K562 (cell line): ENCODE measurements around the gene RPUSD2. TPM values are rescaled to one million over a fixed set of nuclear protein-coding genes. Genes with fewer than 3 reads are reported as not detected.

Experiments used
- ATAC-seq: fragments of 200-7000 bp; cut with Tn5 transposase; 3 replicates; pipeline ENCODE4 v1.9.1; 2020; ENCODE audit warnings: moderate library complexity
- BruUV-seq: library from RNA; stranded (reverse); fragments of 400-500 nt; replicated peaks from 2 replicates; lab custom pipeline; 2021; lab: Mats Ljungman, UMichigan
- CTCF ChIA-PET: fragments of 300-600 bp; formaldehyde crosslinking; extraction: SDS; loops from one replicate; lab custom pipeline; 2021; ENCODE audit warnings: low intra/inter-chr PET ratio; lab: Yijun Ruan, JAX
- POLR2A ChIA-PET: fragments of 300-600, 350-650 bp; sonication (Branson Sonifier 250); formaldehyde crosslinking; extraction: SDS; loops from one replicate; lab custom pipeline; 2021; ENCODE audit warnings: antibody characterized with exemption, inconsistent platforms; lab: Yijun Ruan, JAX
- DNase-seq, 4 experiments: peaks; one replicate each; pipeline versions ENCODE4 v3.0.0 to v3.0.0-alpha.2; 2011 to 2018; ENCODE audit warnings: low spot score in 3 of 4, mixed read lengths in 3 of 4; ENCODE audit errors: extremely low read depth in 1 of 4
- FAIRE-seq: peaks from 2 replicates; lab custom pipeline; 2011; peaks lifted over from hg19 to GRCh38; lab: Jason Lieb, UNC
- H2AFZ ChIP-seq: 2 replicates; pipeline ENCODE4 v1.6.0; 2011; ENCODE audit warnings: low read depth, low read length, control low read depth, inconsistent platforms
- H3K27ac ChIP-seq: fragments of 200-600 bp; 3 replicates; pipeline ENCODE4 v1.8.0; 2011; ENCODE audit warnings: low read depth, mild to moderate bottlenecking, control low read depth, inconsistent platforms, low read length, moderate library complexity, mixed read lengths; ENCODE audit errors: extremely low read depth
- H3K27me3 ChIP-seq, 2 experiments: fragments of 300-600 bp in 1 of 2; 2 replicates in 1 of 2; 3 replicates in 1 of 2; pipeline versions ENCODE4 v1.6.0 to v1.8.0; 2011; ENCODE audit warnings: inconsistent platforms in 2 of 2, low read length in 2 of 2, mild to moderate bottlenecking in 1 of 2, mixed read lengths in 1 of 2, moderate library complexity in 1 of 2; ENCODE audit not compliant: control insufficient read depth in 2 of 2, insufficient read depth in 2 of 2
- H3K36me3 ChIP-seq: fragments of 300-600 bp; 3 replicates; pipeline ENCODE4 v1.8.0; 2011; ENCODE audit warnings: mild to moderate bottlenecking, low read length, inconsistent platforms; ENCODE audit not compliant: control insufficient read depth, insufficient read depth
- H3K4me1 ChIP-seq, 2 experiments: fragments of 200-600 bp in 1 of 2; replicated peaks in 1 of 2; 2 replicates in 1 of 2; 3 replicates in 1 of 2; pipeline versions ENCODE4 v1.5.1 to v1.8.0; 2011; ENCODE audit warnings: inconsistent platforms in 2 of 2, low read length in 2 of 2, mild to moderate bottlenecking in 1 of 2, mixed read lengths in 1 of 2, moderate library complexity in 1 of 2; ENCODE audit not compliant: control insufficient read depth in 2 of 2, insufficient read depth in 2 of 2
- H3K4me2 ChIP-seq: 2 replicates; pipeline ENCODE4 v1.6.1; 2011; ENCODE audit warnings: low read length, control low read depth, inconsistent platforms, mixed read lengths; ENCODE audit not compliant: insufficient read depth
- H3K4me3 ChIP-seq: fragments of 200-600 bp; sonication (generic), shearing (Covaris generic); 2 replicates; pipeline ENCODE4 v1.5.1; 2016; ENCODE audit warnings: control low read depth, inconsistent platforms
- H3K79me2 ChIP-seq: fragments of 200-600 bp; 3 replicates; pipeline ENCODE4 v1.8.0; 2011; ENCODE audit warnings: low read length, inconsistent platforms; ENCODE audit not compliant: control insufficient read depth, insufficient read depth
- H3K9ac ChIP-seq, 2 experiments: 2 replicates each; pipeline versions ENCODE4 v1.6.0 to v1.6.1; 2011; ENCODE audit warnings: low read depth in 2 of 2, low read length in 2 of 2, control low read depth in 1 of 2, inconsistent platforms in 1 of 2, mild to moderate bottlenecking in 1 of 2, mixed read lengths in 1 of 2; ENCODE audit not compliant: insufficient read depth in 1 of 2
- H3K9me1 ChIP-seq: one replicate; pipeline ENCODE4 v1.6.0; 2011; ENCODE audit warnings: inconsistent platforms, mild to moderate bottlenecking, low read length, moderate library complexity; ENCODE audit not compliant: control insufficient read depth, insufficient read depth
- H3K9me3 ChIP-seq: replicated peaks from 2 replicates; pipeline ENCODE4 v1.5.1; 2011; ENCODE audit warnings: low read depth, low read length, inconsistent platforms; ENCODE audit not compliant: control insufficient read depth, insufficient read depth
- H4K20me1 ChIP-seq: replicated peaks from 2 replicates; pipeline ENCODE4 v1.6.1; 2011; ENCODE audit warnings: low read length, inconsistent platforms, mixed read lengths; ENCODE audit not compliant: control insufficient read depth, insufficient read depth
- ATF3 ChIP-seq, 2 experiments: fragments of 450-650 bp in 1 of 2; sonication (generic) in 1 of 2; formaldehyde crosslinking in 1 of 2; IDR thresholded peaks in 1 of 2; conservative IDR thresholded peaks in 1 of 2; 2 replicates each; pipeline versions ENCODE4 v1.6.1 to v1.8.1; 2016 to 2023; ENCODE audit warnings: mild to moderate bottlenecking in 2 of 2, moderate library complexity in 2 of 2, inconsistent platforms in 1 of 2, missing genetic modification reagents in 1 of 2
- CEBPG ChIP-seq, 3 experiments: fragments of 200-800 bp in 1 of 3; sonication (Bioruptor generic) in 1 of 3; sonication (generic) in 1 of 3; formaldehyde crosslinking in 1 of 3; IDR thresholded peaks in 2 of 3; conservative IDR thresholded peaks in 1 of 3; 2 replicates each; pipeline versions ENCODE4 v1.6.1 to v1.8.0; 2016 to 2022; ENCODE audit warnings: missing compliant biosample characterization in 2 of 3, missing genetic modification characterization in 2 of 3, mild to moderate bottlenecking in 1 of 3, missing genetic modification reagents in 1 of 3
- HLTF ChIP-seq: fragments of 450-650 bp; IDR thresholded peaks from 2 replicates; pipeline ENCODE4 v1.6.1; 2016
- HOMEZ ChIP-seq: fragments of 250-450 bp; sonication (Bioruptor Pico); IDR thresholded peaks from 2 replicates; pipeline ENCODE4 v1.4.0; 2020; ENCODE audit warnings: mild to moderate bottlenecking, moderate library complexity
- SIN3A ChIP-seq, 2 experiments: fragments of 150-350 bp in 1 of 2; IDR thresholded peaks; 2 replicates each; pipeline ENCODE4 v1.6.1; 2011 to 2016; ENCODE audit warnings: borderline replicate concordance in 2 of 2, low read depth in 2 of 2, low read length in 2 of 2, mild to moderate bottlenecking in 2 of 2, moderate library complexity in 2 of 2; ENCODE audit not compliant: control insufficient read depth in 1 of 2
- SIRT6 ChIP-seq: IDR thresholded peaks from one replicate; pipeline ENCODE4 v1.6.1; 2012; ENCODE audit warnings: low read depth, mild to moderate bottlenecking, control low read depth, inconsistent platforms, low read length, moderate library complexity
- SMAD3 ChIP-seq: fragments of 450-650 bp; formaldehyde crosslinking; conservative IDR thresholded peaks from 2 replicates; pipeline ENCODE4 v1.4.0; 2020; ENCODE audit warnings: mild to moderate bottlenecking
- SP1 ChIP-seq: sonication (generic); formaldehyde crosslinking; IDR thresholded peaks from 2 replicates; pipeline ENCODE4 v1.8.1; 2022; ENCODE audit warnings: mild to moderate bottlenecking, missing genetic modification reagents
- TRIM25 ChIP-seq: fragments of 450-650 bp; IDR thresholded peaks from 2 replicates; pipeline ENCODE4 v1.7.0; 2016; ENCODE audit warnings: borderline replicate concordance
- UBTF ChIP-seq, 2 experiments: IDR thresholded peaks; 2 replicates each; pipeline ENCODE4 v1.6.1; 2012; ENCODE audit warnings: improper control_type of control experiment in 2 of 2, low read depth in 2 of 2, low read length in 2 of 2, borderline replicate concordance in 1 of 2
- ZBTB7A ChIP-seq: IDR thresholded peaks from 2 replicates; pipeline ENCODE4 v1.6.1; 2011; ENCODE audit warnings: low read depth, mild to moderate bottlenecking, low read length, moderate library complexity, borderline replicate concordance; ENCODE audit not compliant: control insufficient read depth
- ZNF277 ChIP-seq: fragments of 250-450 bp; sonication (Bioruptor Pico); IDR thresholded peaks from 2 replicates; pipeline ENCODE4 v1.8.0; 2022; ENCODE audit warnings: inconsistent platforms, mild to moderate bottlenecking, moderate library complexity, borderline replicate concordance
- WGBS: fragments of 100-300 bp; shearing (Covaris generic); methylation state at CpG from one replicate; pipeline ENCODE4 v1.1.6; 2016; ENCODE audit warnings: low coverage, mixed read lengths; ENCODE audit not compliant: insufficient coverage; ENCODE audit errors: missing lambda C conversion rate; 5-methylcytosine and 5-hydroxymethylcytosine counted together
- in situ Hi-C: fragments of 300-500 bp; cut with MboI; formaldehyde crosslinking; loops from 4 replicates; pipeline ENCODE4 v1.15.0; 2018; ENCODE audit warnings: inconsistent platforms, mixed read lengths
- intact Hi-C: fragments of 100-400 bp; cut with micrococcal nuclease; formaldehyde crosslinking; loops from 2 replicates; pipeline ENCODE4 v1.14.2; 2022
- polyA plus RNA-seq, 8 experiments: library from polyadenylated mRNA; depleted of rRNA in 4 of 8; stranded (reverse) in 5 of 8; unstranded in 3 of 8; fragments of >200 nt; fragmentation: Nextera tagmentation in 2 of 8; fragmentation: Illumina TruSeq in 1 of 8; extraction: Ambion mirVana in 2 of 8; extraction: Trizol in 1 of 8; gene quantifications; 2 replicates each; pipeline versions ENCODE4 v1.2.1 to v1.2.3, GENCODE V29; 2011 to 2014; ENCODE audit warnings: inconsistent platforms in 1 of 8, missing spikeins in 1 of 8
- total RNA-seq, 7 experiments: library from RNA; depleted of rRNA in 6 of 7; stranded (reverse); fragments of >200 nt in 6 of 7; fragmentation: Illumina TruSeq in 2 of 7; extraction: Trizol in 2 of 7; gene quantifications; 2 replicates each; pipeline versions ENCODE4 v1.2.1 to v1.2.3, GENCODE V29; 2011 to 2021; ENCODE audit warnings: low replicate concordance in 1 of 7

The RPUSD2 gene
- total and polyA plus RNA-seq, 9 of the 15 experiments (the other 6 are each of a cell fraction or from before 2014, with no cell fraction given) = 3.7 to 30.2 (median 14.3) TPM

- in situ Hi-C loops = no loop called here
- no peak overlapping the region for H2AFZ ChIP-seq
- H3K4me1 ChIP-seq = peaks cover 1 to 13% of the 10 kb centered on the region in 2 experiments; a peak in 4 of 5 replicates
- no peak overlapping the region for H3K27ac ChIP-seq
- WGBS = 84% methylated on average over 2 of the region's 2 CpGs
- DNase-seq (no peak), ATAC-seq (no peak), FAIRE-seq (peak; percentile 61)
- no peaks in the 10 kb centered on the region for H3K79me2 ChIP-seq
- CTCF ChIA-PET = no interaction called here
- no peak overlapping the region for H3K4me3 ChIP-seq
- H3K4me2 ChIP-seq = no peak overlapping the region
- no peaks in the 10 kb centered on the region for H3K9me3 ChIP-seq
- no peak overlapping the region for H3K9ac ChIP-seq
- intact Hi-C loops = no loop called here
- no peaks in the 10 kb centered on the region for H3K9me1 ChIP-seq
- no peaks in the 10 kb centered on the region for H4K20me1 ChIP-seq
- no TSS peak for BruUV-seq
- POLR2A ChIA-PET = interaction anchor here (0.6 to 1.5 kb wide), 5 partner anchors 10 to 217 kb away, joined by 3 to 5 read pairs (median 4); no protein-coding TSS in a partner anchor
- H3K36me3 ChIP-seq = peaks cover 46% of the 10 kb centered on the region
- no peaks in the 10 kb centered on the region for H3K27me3 ChIP-seq
- TF ChIP-seq UBTF (IDR thresholded peaks at IDR 0.05; ENCODE audit: borderline replicate concordance in 1 of 2, low read depth in 2 of 2, low read length in 2 of 2) = no peak
- TF ChIP-seq CEBPG (CRISPR knock-in tag; IDR thresholded peaks at IDR 0.05) = no peak
- TF ChIP-seq CEBPG (tag; conservative IDR thresholded peaks at IDR 0.05 in 1 of 2, IDR thresholded peaks at IDR 0.05 in 1 of 2) = no peak
- no peak for TF ChIP-seq SIRT6
- no peak for TF ChIP-seq SIN3A (IDR thresholded peaks at IDR 0.05; ENCODE audit: borderline replicate concordance in 2 of 2, control insufficient read depth in 1 of 2, low read depth in 2 of 2, low read length in 2 of 2)
- TF ChIP-seq HLTF = no peak
- TF ChIP-seq TRIM25 = no peak
- TF ChIP-seq ZBTB7A = no peak
- no peak for TF ChIP-seq SMAD3 (CRISPR knock-in tag)
- no peak for TF ChIP-seq ATF3 (IDR thresholded peaks at IDR 0.05)
- TF ChIP-seq ATF3 (CRISPR knock-in tag; conservative IDR thresholded peaks at IDR 0.05) = no peak
- TF ChIP-seq SP1 = no peak
- TF ChIP-seq ZNF277 (CRISPR knock-in tag) = no peak
- no peak for TF ChIP-seq HOMEZ (CRISPR knock-in tag)
Measured at GRCh38 chr15:40548610-40549009, 20.5 kb upstream of the RPUSD2 start.
